HG03175 (cell line): Measurements from ENCODE around the gene SCRN3.
"Not testable (repeated sequence)": the region's sequence is repeated elsewhere in the genome, so short reads cannot be mapped to it uniquely, and the experiment has no call there.

Experiments
- ATAC-seq: cut with Tn5 transposase; IDR thresholded peaks from one replicate; pipeline ENCODE4 v1.9.1; 2021; ENCODE audit warnings: mild to moderate bottlenecking, moderate library complexity; ENCODE audit not compliant: unreplicated experiment

SCRN3 gene

GRCh38 chr2:174400853-174401252, 5.3 kb downstream of the SCRN3 start:
- no peak for ATAC-seq

- no peak for ATAC-seq
These were observed 8.1 kb downstream of the SCRN3 start for GRCh38 chr2:174403628-174404027.

- ATAC-seq, result not testable (repeated sequence)
These were observed 14.5 kb downstream of the SCRN3 start for GRCh38 chr2:174410039-174410438.

- ATAC-seq, result no peak
These were observed 16.7 kb downstream of the SCRN3 start for GRCh38 chr2:174412256-174412655.

- ATAC-seq, result no peak
These were observed 32.7 kb downstream of the SCRN3 start for GRCh38 chr2:174428214-174428613.

- no peak for ATAC-seq
These were observed 34.5 kb downstream of the SCRN3 start for GRCh38 chr2:174430066-174430465.

GRCh38 chr2:174431902-174432301, 36.4 kb downstream of the SCRN3 start:
- ATAC-seq, result no peak

- no peak for ATAC-seq
These were observed 40.8 kb downstream of the SCRN3 start for GRCh38 chr2:174436351-174436750.

GRCh38 chr2:174438146-174438886, 42.8 kb downstream of the SCRN3 start:
- no peak for ATAC-seq

GRCh38 chr2:174439323-174439722, 43.8 kb downstream of the SCRN3 start:
- ATAC-seq, result no peak

- ATAC-seq, result no peak
These were observed 44.4 kb downstream of the SCRN3 start for GRCh38 chr2:174439950-174440349.

- no peak for ATAC-seq
These were observed 47.3 kb downstream of the SCRN3 start for GRCh38 chr2:174442546-174443510.

- ATAC-seq, result no peak
These were observed 49.2 kb downstream of the SCRN3 start for GRCh38 chr2:174444761-174445160.

- ATAC-seq, result no peak
These were observed 49.7 kb downstream of the SCRN3 start for GRCh38 chr2:174445248-174445647.

- ATAC-seq, result no peak
These were observed 51.0 kb downstream of the SCRN3 start for GRCh38 chr2:174446531-174446930.

GRCh38 chr2:174449033-174449432, 53.5 kb downstream of the SCRN3 start:
- no peak for ATAC-seq

GRCh38 chr2:174450021-174450816, 54.7 kb downstream of the SCRN3 start:
- ATAC-seq, result no peak

GRCh38 chr2:174454566-174454965, 59.0 kb downstream of the SCRN3 start:
- ATAC-seq, result no peak

- no peak for ATAC-seq
These were observed 65.7 kb downstream of the SCRN3 start for GRCh38 chr2:174461221-174461620.

- no peak for ATAC-seq
These were observed 69.8 kb downstream of the SCRN3 start for GRCh38 chr2:174465327-174465726.

GRCh38 chr2:174473796-174474195, 78.3 kb downstream of the SCRN3 start:
- ATAC-seq, result no peak
